RWPE2 (cell line): ENCODE results near the gene TTC28.
"Not testable (repeated sequence)": the region's sequence is repeated elsewhere in the genome, so short reads cannot be mapped to it uniquely, and the experiment has no call there.

Experiments used
- ATAC-seq: fragments of 200-7000 bp; cut with Tn5 transposase; 3 replicates; pipeline ENCODE4 v1.9.1; 2021; ENCODE audit warnings: low read depth
- DNase-seq: peaks from one replicate; pipeline ENCODE4 v3.0.0-alpha.2; 2020; ENCODE audit warnings: low spot score
- H3K27ac ChIP-seq: fragments of 450-650 bp; 2 replicates; pipeline ENCODE4 v1.5.1; 2017; ENCODE audit warnings: mild to moderate bottlenecking; ENCODE audit not compliant: poor library complexity, severe bottlenecking
- H3K27me3 ChIP-seq: fragments of 250-450 bp; sonication (Bioruptor Pico); 2 replicates; pipeline ENCODE4 v1.5.1; 2021; ENCODE audit warnings: mild to moderate bottlenecking, moderate library complexity; ENCODE audit not compliant: insufficient read depth, poor library complexity, severe bottlenecking
- H3K36me3 ChIP-seq: fragments of 250-450 bp; sonication (Bioruptor Pico); 2 replicates; pipeline ENCODE4 v1.5.1; 2020; ENCODE audit warnings: low read depth, mild to moderate bottlenecking, moderate library complexity
- H3K4me1 ChIP-seq: fragments of 250-450 bp; sonication (Bioruptor Pico); 2 replicates; pipeline ENCODE4 v1.5.1; 2021; ENCODE audit warnings: mild to moderate bottlenecking, moderate library complexity; ENCODE audit not compliant: insufficient read depth, poor library complexity, severe bottlenecking
- H3K4me3 ChIP-seq: fragments of 250-450 bp; sonication (Bioruptor Pico); 2 replicates; pipeline ENCODE4 v1.5.1; 2021; ENCODE audit warnings: mild to moderate bottlenecking, moderate library complexity; ENCODE audit not compliant: severe bottlenecking
- H3K9me3 ChIP-seq: fragments of 250-450 bp; sonication (Bioruptor Pico); 2 replicates; pipeline ENCODE4 v1.5.1; 2021; ENCODE audit warnings: mild to moderate bottlenecking, moderate library complexity; ENCODE audit not compliant: severe bottlenecking
- TF ChIP-seq, protein P1 (sequence below): fragments of 450-650 bp; IDR thresholded peaks from one replicate; pipeline ENCODE4 v1.5.1; 2017; ENCODE audit warnings: mild to moderate bottlenecking, moderate library complexity; ENCODE audit not compliant: poor library complexity, severe bottlenecking

Gene TTC28

GRCh38 chr22:28500006-28500405, 179.6 kb downstream of the TTC28 start:
- no peaks in the 10 kb centered on the region for H3K27me3 ChIP-seq
- no peaks in the 10 kb centered on the region for H3K9me3 ChIP-seq
- H3K4me1 ChIP-seq: no peaks in the 10 kb centered on the region
- DNase-seq: no peak
- H3K36me3 ChIP-seq: no peaks in the 10 kb centered on the region
- TF ChIP-seq, protein P1, sequence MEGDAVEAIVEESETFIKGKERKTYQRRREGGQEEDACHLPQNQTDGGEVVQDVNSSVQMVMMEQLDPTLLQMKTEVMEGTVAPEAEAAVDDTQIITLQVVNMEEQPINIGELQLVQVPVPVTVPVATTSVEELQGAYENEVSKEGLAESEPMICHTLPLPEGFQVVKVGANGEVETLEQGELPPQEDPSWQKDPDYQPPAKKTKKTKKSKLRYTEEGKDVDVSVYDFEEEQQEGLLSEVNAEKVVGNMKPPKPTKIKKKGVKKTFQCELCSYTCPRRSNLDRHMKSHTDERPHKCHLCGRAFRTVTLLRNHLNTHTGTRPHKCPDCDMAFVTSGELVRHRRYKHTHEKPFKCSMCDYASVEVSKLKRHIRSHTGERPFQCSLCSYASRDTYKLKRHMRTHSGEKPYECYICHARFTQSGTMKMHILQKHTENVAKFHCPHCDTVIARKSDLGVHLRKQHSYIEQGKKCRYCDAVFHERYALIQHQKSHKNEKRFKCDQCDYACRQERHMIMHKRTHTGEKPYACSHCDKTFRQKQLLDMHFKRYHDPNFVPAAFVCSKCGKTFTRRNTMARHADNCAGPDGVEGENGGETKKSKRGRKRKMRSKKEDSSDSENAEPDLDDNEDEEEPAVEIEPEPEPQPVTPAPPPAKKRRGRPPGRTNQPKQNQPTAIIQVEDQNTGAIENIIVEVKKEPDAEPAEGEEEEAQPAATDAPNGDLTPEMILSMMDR: no peak
- no peak for ATAC-seq
- no peak overlapping the region for H3K4me3 ChIP-seq
- H3K27ac ChIP-seq: no peak overlapping the region

GRCh38 chr22:28498044-28498443, 181.6 kb downstream of the TTC28 start:
- H3K4me3 ChIP-seq: no peak overlapping the region
- no peaks in the 10 kb centered on the region for H3K4me1 ChIP-seq
- no peak for ATAC-seq
- no peak for DNase-seq
- no peak overlapping the region for H3K27ac ChIP-seq
- TF ChIP-seq, protein P1: no peak
- no peaks in the 10 kb centered on the region for H3K9me3 ChIP-seq
- H3K36me3 ChIP-seq: no peaks in the 10 kb centered on the region
- H3K27me3 ChIP-seq: no peaks in the 10 kb centered on the region

DNA sequence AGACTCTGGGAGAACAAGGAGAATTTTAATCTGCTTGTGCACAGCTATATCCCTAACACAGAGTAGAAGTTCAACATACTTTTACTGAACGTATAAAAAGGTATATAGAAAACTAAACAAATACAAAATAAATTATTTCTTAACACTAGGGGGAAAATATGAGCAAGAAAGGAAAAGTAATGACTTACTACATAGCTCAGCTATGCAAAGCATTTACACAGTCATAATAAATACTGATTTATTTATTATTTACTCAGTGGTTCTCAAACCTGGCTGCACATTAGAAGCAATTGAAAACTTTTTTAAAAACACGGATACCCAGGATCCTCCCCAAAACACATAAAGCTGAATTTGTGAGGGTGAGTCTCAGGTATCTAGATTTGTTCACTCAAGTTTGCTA, 182.5 kb downstream of the TTC28 start:
- no peak for ATAC-seq

GRCh38 chr22:28491289-28491688, 188.4 kb downstream of the TTC28 start:
- H3K4me3 ChIP-seq, H3K27me3 ChIP-seq, H3K9me3 ChIP-seq, H3K36me3 ChIP-seq, DNase-seq, ATAC-seq, H3K27ac ChIP-seq, H3K4me1 ChIP-seq: not testable (repeated sequence)

More for the DNA sequence above, 182.5 kb downstream of the TTC28 start:
- DNase-seq: no peak
- TF ChIP-seq, protein P1: no peak
- no peaks in the 10 kb centered on the region for H3K9me3 ChIP-seq
- H3K27ac ChIP-seq: no peak overlapping the region
- H3K27me3 ChIP-seq: no peaks in the 10 kb centered on the region
- H3K36me3 ChIP-seq: no peaks in the 10 kb centered on the region
- H3K4me3 ChIP-seq: no peak overlapping the region
- H3K4me1 ChIP-seq: no peaks in the 10 kb centered on the region

- H3K36me3 ChIP-seq: no peaks in the 10 kb centered on the region
- no peak overlapping the region for H3K27ac ChIP-seq
- ATAC-seq (no peak), DNase-seq (no peak)
- TF ChIP-seq, protein P1: no peak
- no peaks in the 10 kb centered on the region for H3K9me3 ChIP-seq
- no peaks in the 10 kb centered on the region for H3K27me3 ChIP-seq
- H3K4me1 ChIP-seq: no peaks in the 10 kb centered on the region
- no peak overlapping the region for H3K4me3 ChIP-seq
Observed at GRCh38 chr22:28488825-28489224, 190.8 kb downstream of the TTC28 start.
